Measurements from ENCODE around the gene TGM2.

GRCh38 chr20:38167328-38167850, 2.3 kb upstream of the TGM2 start:
- TF ChIP-seq CTCF (IDR thresholded peaks at IDR 0.05) (no peak), EP300 (IDR thresholded peaks at IDR 0.05) (no peak), POLR2A (IDR thresholded peaks at IDR 0.05) (no peak), POLR2AphosphoS5 (IDR thresholded peaks at IDR 0.05) (no peak)
